ENCODE results near the gene S1PR4.

The S1PR4 gene

GRCh38 chr19:3178973-3179738 is 587 bp downstream of the S1PR4 start:
- ChIA-PET CTCF (interaction anchor here (0.6 kb wide), 1 partner anchor 215 kb away, joined by 3 read pairs; no protein-coding TSS in a partner anchor), POLR2A (ENCODE audit: low non-redundant PET) (no interaction called here)
- DNase-seq (ENCODE audit: low spot score), result no peak
- TF ChIP-seq CTCF (conservative IDR thresholded peaks at IDR 0.05; ENCODE audit: low read depth), result no peak
- peak overlapping the region; percentile 87 for H3K27ac ChIP-seq

- no peak for DNase-seq (ENCODE audit: low spot score)
- ChIA-PET POLR2A (ENCODE audit: low non-redundant PET) (no interaction called here), CTCF (interaction anchor here (0.6 kb wide), 1 partner anchor 216 kb away, joined by 3 read pairs; no protein-coding TSS in a partner anchor)
- TF ChIP-seq CTCF (conservative IDR thresholded peaks at IDR 0.05; ENCODE audit: low read depth), result no peak
- peak overlapping the region; percentile 87 for H3K27ac ChIP-seq
Observed at GRCh38 chr19:3179739-3180293, 1.2 kb downstream of the S1PR4 start.

GRCh38 chr19:3183721-3184641 is 5.4 kb downstream of the S1PR4 start:
- TF ChIP-seq CTCF (conservative IDR thresholded peaks at IDR 0.05; ENCODE audit: low read depth), result no peak
- ChIA-PET CTCF (interaction anchor here (0.6 kb wide), 2 partner anchors 37 to 425 kb away, joined by 3 read pairs; no protein-coding TSS in a partner anchor), POLR2A (ENCODE audit: low non-redundant PET) (interaction anchor here (0.5 to 0.7 kb wide), 2 partner anchors 207 to 233 kb away, joined by 3 to 5 read pairs; no protein-coding TSS in a partner anchor)
- H3K27ac ChIP-seq, result peak overlapping the region; percentile 87
- DNase-seq (ENCODE audit: low spot score), result no peak

- peak overlapping the region; percentile 87 for H3K27ac ChIP-seq
- peak; percentile 31 for DNase-seq (ENCODE audit: low spot score)
- ChIA-PET CTCF (interaction anchor here (0.6 kb wide), 2 partner anchors 38 to 426 kb away, joined by 3 read pairs; no protein-coding TSS in a partner anchor), POLR2A (ENCODE audit: low non-redundant PET) (interaction anchor here (0.5 to 0.7 kb wide), 2 partner anchors 132 to 208 kb away, joined by 3 read pairs; no protein-coding TSS in a partner anchor)
- TF ChIP-seq CTCF (conservative IDR thresholded peaks at IDR 0.05; ENCODE audit: low read depth), result no peak
Observed at GRCh38 chr19:3184847-3185460, 6.4 kb downstream of the S1PR4 start.

GRCh38 chr19:3185461-3186159 is 7.0 kb downstream of the S1PR4 start, which contains the start of gene NCLN:
Gene NCLN (plus strand): TSS chr19:3185930. CDS start chr19:3186031, 101 bp downstream.
- CTCF ChIA-PET, result interaction anchor here (0.6 kb wide), 1 partner anchor 321 kb away, joined by 3 read pairs; the partner anchor contains the start of gene FZR1
- peak within 1 kb of the TSS; percentile 87 for H3K27ac ChIP-seq
- no peak for TF ChIP-seq CTCF (conservative IDR thresholded peaks at IDR 0.05; ENCODE audit: low read depth)
- POLR2A ChIA-PET (ENCODE audit: low non-redundant PET), result no interaction called here
- peak; percentile 83 for DNase-seq (ENCODE audit: low spot score)
